Endometrial microvascular endothelial cells (primary cell): ENCODE results near the gene TRIM52. TPM values are rescaled to one million over a fixed set of nuclear protein-coding genes. Genes with fewer than 3 reads are reported as not detected.

ENCODE experiments used
- in situ Hi-C: cut with HindIII; loops from 2 replicates; pipeline ENCODE4 v1.10.0; 2017; ENCODE audit warnings: low sequenced_read_pairs, low pct_unique_long_range_greater_than_20kb; ENCODE audit errors: inconsistent ontology term
- total RNA-seq: library from RNA; depleted of rRNA; stranded (reverse); fragments of >200 nt; gene quantifications from one replicate; pipeline ENCODE4 v1.2.3, GENCODE V29; 2015; ENCODE audit errors: inconsistent ontology term

TRIM52 gene
- total RNA-seq, 1 donor from 2014 or later, result 3.9 TPM

DNA sequence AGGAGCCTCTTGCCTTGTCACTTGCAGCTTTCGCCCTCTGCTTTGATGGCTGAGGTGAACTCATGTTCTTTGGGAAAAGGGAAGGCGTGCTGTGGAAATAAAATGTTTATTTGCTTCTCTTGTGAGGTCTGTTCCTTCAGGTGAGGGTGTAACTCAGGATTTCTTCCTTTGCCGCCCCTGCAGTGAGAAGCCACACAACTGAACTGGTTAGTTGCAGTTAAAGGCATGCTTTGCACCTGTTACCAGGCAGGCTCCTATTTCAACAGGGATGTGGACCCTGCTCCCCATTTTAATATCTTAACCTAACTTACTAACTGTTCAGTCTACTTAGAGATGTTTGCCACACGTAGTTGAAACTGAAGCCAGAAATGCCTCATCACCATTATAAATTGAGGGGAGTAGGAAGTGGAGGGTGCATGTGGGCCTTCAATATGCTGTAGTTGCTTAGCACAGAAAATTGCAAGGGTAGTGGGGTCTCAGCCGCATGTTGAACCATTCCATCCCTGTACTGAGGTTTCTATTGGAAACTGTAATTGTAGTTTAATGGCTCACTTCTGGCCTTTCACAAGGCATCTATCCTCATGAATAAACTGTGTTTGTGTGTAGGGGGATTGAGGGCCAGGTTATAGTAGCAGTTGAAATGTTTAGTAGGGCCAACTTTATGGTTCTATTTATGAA is 25.1 kb downstream of the TRIM52 start:
- in situ Hi-C loops, result no loop called here

DNA sequence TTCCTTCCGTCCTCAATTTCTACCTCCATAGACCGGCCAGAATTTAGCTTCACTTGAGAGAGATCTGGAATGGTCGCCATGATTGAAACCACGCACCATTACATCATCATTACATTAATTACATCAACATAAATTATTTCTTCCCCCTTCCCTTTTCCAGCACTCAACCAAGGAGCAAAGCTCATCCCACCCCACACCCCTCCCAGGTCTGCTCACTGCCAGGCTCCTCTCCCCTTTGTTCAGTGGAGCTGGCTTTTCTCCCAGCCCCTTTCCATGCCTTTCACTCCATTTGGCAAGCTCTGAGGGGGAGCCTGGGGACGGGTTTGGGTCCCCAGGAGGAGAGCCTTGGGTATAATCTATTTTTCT is 25.6 kb downstream of the TRIM52 start:
- in situ Hi-C loops, result no loop called here

DNA sequence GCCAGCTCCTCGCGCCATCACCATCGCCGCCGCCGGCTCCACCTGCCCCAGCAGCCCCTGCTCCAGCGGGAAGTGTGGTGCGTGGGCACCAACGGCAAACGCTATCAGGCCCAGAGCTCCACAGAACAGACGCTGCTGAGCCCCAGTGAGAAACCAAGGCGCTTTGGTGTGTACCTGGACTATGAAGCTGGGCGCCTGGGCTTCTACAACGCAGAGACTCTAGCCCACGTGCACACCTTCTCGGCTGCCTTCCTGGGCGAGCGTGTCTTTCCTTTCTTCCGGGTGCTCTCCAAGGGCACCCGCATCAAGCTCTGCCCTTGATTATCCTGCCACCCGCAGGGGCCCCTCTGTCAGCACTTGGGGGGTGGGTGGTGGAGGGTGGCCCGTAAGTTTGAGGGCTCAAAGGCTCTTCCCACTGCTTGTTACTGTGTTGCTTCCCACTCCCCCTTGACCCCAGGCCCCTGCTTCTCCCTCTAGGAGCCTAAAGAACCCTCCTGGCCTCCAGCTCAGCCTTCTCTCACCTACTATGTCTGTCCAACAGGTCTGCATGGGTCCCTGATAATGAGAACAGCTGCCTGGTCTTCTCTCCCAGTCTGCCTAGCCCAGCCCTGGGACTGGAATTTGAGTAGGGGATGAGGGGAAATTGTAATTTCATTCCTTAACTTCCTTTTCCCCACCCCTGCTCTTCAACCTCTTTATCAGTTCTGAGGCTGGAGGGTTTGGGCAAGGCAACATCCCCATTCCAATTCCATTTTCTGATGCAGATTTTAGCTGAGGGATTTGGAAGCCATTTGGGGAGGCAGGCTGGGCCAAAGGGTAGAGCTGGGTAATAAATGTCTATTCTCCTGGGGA is 26.3 kb downstream of the TRIM52 start:
- in situ Hi-C loops, result no loop called here

DNA sequence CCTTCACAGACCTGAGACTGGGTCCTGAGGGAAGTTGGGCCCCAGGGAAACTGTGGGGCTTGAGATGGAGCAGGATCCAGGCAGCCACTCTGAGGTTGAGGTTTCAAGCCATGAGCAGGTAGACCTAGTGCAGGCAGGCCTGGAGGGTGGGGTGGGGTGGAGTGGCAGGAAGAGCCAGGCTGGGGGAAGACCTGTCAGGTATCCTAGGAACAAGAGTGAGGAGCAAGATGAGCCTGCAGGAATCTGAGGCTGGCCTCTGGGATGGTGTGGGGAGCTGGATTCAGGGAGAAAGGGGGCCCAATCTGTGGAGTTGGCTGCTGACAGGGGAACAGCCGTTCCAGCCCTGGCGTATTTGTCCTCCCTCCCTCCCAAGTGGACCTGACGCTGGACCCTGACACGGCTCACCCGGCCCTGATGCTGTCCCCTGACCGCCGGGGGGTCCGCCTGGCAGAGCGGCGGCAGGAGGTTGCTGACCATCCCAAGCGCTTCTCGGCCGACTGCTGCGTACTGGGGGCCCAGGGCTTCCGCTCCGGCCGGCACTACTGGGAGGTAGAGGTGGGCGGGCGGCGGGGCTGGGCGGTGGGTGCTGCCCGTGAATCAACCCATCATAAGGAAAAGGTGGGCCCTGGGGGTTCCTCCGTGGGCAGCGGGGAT is 27.0 kb downstream of the TRIM52 start:
- in situ Hi-C loops, result no loop called here

DNA sequence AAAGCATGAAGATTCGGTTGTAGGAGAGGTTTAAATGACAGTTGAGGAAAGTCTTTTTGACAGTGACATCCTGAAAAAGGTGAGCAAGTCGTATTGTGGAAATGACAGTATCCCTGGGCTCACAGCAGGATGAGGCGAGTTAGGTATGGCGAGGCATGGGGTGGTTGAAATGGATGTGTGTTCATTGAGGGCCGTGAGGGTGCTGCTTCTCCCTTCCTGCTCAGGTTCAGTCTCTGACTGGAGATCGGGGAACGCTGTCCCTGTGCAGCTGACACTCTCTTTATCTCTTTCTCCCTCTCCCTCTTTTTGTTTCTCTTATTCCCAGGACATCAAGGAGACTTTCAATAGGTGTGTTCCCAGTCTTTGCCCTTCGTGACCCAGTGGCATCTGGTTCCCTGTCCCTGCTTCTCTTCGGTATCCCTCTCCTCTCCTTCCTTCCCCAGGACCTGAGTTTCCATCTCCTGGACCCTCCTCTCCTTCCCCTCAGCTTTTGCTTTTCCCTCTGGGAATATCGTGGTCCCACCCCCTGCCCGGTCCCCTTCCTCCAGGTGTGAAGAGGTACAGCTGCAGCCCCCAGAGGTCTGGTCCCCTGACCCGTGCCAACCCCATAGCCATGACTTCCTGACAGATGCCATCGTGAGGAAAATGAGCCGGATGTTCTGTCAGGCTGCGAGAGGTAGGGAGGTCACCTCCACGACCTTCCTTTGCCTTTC is 27.7 kb downstream of the TRIM52 start:
- in situ Hi-C loops, result no loop called here

GRCh38 chr5:181232593-181232992 is 28.4 kb downstream of the TRIM52 start:
- in situ Hi-C loops, result no loop called here

DNA sequence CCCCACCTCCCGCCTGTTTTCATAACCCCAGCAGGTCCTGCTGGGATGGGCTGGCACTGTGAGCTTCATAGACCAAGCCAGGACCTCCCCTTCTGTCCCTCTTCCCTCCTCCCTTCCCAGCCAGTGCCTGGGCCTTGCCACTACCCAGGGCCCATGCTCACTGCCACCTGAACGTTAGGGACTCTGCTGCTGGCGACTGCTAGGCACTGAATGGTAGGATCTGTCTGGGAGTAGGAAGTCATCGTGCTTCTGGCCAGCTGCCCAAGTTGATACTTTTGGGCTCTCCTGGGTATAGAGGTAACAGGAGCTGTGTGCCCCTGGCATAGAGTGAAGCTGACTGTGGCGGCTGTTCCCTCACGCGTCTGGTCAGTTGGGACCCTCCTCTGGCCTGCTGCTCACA is 29.5 kb downstream of the TRIM52 start:
- in situ Hi-C loops, result no loop called here

DNA sequence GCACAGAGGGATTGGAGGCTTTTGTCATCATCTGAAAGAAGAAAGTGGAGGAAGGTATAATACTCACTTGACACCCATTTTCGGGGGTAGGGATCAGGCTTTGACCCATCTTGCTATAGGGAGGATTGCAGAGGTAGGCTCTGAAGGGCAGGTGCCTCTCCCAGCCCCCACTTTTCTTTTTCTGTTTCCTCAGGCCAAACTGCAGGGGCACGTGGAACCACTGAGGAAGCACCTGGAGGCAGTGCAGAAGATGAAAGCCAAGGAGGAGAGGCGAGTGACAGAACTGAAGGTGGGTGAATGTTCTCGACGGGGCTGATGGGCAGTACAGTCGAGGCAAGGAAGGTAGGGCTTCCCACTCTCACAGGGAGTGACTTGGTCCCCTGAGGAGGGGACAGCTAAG is 30.4 kb downstream of the TRIM52 start:
- in situ Hi-C loops, result no loop called here

- in situ Hi-C loops, result no loop called here
These were observed 30.9 kb downstream of the TRIM52 start for GRCh38 chr5:181229996-181230395.

- in situ Hi-C loops, result no loop called here
These were observed 36.3 kb downstream of the TRIM52 start for GRCh38 chr5:181224390-181225229.

GRCh38 chr5:181223729-181224389 is 37.1 kb downstream of the TRIM52 start:
- in situ Hi-C loops, result no loop called here

DNA sequence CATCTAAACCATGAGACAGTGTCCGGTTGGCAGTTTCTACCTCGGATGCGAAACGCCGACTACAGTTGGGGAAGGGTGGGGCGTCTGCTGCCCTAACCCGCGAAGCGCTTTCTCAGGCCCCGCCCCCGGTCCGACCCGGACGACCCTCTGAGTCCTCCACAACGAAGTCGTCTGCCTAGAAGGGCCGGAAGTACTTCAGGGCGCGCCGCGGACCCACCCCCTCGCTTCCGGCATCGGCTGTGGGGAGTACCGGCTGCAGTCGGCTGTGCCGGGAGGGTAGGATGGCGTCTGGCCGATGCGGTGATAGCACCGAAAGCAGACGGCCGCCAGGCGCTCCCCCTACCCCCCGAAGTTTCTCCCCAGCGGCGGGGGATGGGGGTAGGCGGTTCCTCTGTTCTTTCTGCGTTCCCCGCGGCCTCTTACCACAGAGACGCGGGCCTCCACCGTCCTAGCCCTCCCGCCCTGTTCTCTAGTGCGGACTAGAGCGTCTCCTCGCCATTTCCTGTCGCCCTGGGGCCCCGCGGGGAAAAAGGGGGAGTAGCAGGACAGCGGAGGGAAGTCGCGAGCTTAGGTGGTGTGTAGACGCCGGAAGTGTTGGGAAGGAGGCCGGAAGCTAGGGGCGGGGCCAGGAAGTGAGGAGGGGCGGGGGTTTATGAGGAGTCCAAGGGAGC is 37.8 kb downstream of the TRIM52 start, which contains the start of gene TRIM41:
TRIM41 (plus strand) TSS at position 224 of the 671 bp plus-strand sequence. CDS start 719 bp downstream, outside the sequence.
- in situ Hi-C loops, result no loop called here

DNA sequence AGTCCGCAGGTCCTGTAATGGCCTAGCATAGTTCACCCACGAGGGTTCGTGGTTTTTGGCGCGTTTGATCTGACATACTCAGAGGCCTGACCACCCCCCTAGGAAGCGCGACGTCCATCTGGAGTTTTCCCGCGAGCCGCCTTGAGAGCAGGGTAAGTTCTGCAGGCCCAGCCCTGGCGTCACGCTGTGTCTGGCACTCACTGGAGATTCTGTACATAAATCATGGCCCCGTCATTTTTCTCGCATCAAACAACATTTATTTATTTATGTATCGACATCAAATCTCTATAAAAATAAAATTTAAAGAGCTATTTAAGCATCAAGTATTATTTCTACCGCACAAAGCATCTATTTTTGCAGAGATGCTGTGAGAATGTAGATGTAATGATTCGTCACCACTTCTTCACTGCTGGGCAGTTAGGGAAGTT is 38.3 kb downstream of the TRIM52 start:
- in situ Hi-C loops, result no loop called here

- in situ Hi-C loops, result no loop called here
These were observed 38.9 kb downstream of the TRIM52 start for GRCh38 chr5:181221792-181222629.

GRCh38 chr5:181221105-181221791 is 39.7 kb downstream of the TRIM52 start:
- in situ Hi-C loops, result no loop called here

- in situ Hi-C loops, result no loop called here
These were observed 40.8 kb downstream of the TRIM52 start for GRCh38 chr5:181220178-181220515.
